GM21367 (cell line): Measurements from ENCODE around the gene ZNF135.

ENCODE experiments used
- ATAC-seq: cut with Tn5 transposase; IDR thresholded peaks from one replicate; pipeline ENCODE4 v1.9.1; 2021; ENCODE audit not compliant: unreplicated experiment

Gene ZNF135

DNA sequence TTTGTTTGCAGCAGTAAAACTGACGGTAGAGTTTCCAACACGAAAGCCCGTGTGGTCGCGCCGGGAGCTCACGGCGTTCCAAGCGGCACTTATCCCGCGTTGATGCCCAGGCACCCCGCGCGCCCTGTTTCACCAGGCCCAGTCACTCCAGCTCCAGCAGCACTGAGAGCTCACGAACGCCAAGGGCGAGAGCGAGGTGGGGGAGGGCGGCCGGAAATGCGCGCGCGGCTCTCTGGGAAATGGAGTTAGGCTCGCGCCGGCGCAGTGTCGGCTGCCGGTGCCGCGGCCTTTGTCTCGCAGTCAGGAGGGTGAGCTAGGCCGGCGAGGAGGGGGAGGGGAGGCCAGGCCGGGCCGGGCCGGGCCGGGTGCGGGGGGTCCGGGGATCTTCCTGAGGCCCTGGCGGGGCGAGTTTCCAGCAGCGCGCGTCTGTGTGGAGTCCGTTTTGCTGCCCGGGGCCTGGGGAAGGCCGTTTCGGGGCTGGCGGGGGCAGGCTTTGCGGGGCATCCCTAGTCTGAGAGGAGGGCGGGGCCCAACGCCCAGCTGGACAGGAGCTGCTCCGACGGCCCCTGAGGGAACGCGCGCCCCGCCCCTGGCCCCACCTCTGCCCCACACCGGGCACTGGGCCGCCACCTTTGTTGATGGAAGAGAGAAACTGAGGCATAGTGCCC, at the start of gene ZNF135:
Gene ZNF135 (plus strand): TSS at position 280 of the 668 bp plus-strand sequence. CDS start 721 bp downstream, outside the sequence.
- no peak for ATAC-seq

DNA sequence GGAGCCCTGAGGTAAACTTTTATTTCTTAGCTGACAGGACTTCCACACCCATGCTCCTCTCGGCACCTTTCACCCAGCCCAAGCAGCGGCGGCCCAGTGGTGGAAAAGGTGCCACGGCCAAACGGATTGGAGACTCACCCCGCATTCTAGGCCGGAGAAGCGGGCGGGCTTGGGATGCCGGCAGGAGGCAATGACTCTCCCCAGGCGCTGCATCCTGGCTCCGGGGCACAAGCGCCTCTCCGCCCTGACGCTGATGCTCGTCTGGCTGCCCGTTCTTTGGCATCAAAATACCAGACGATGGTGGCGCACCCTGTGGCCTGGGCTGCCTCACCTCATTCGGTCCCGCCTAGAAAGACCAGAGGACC, 49.8 kb upstream of the ZNF135 start:
- no peak for ATAC-seq

DNA sequence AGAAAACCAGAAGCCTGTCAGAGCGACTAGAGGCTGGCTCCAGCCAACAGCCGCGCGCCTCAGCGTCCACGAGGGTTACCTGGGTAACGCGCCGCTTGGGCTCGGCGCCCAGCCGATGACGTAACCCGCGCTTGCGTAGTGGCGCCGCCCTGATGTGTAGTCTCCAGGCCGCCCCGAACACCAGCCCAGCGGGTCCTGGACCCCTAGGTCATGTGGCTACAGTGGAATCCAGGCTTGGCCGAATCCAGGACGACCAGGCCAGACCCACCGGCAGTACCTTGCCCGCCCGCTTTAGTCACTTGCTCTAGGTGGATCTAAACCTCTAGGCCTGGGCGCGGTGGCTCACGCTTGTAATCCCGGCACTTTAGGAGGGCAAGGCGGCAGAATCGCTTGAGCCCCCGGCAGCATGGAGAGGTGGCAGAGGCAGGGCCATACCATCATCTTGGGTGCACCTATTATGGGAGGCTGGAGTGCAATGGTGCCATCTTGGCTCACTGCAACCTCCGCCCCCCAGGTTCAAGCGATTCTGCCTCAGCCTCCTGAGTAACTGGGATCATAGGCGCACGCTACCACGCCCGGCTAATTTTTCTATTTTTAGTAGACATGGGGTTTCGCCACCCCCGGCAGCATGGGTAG, 49.3 kb upstream of the ZNF135 start:
- no peak for ATAC-seq

DNA sequence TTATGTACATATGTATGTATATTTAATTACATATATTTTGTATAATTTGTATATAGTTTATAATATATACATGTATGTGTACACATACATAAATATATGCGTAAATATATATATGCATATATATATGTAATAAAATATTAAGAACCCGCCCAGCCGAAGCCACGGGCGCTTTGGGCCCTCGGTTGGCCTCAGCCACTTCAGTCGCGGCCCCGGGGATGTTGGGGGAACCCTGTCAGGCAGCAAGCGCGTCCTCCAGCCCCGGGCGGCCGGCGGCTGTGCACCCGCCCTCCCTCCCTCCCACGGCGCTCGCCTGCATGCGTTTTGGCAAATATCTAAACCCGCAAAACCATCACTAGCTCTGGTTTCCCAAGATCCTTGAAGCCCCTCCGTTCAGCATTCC, 48.6 kb upstream of the ZNF135 start:
- ATAC-seq = no peak

DNA sequence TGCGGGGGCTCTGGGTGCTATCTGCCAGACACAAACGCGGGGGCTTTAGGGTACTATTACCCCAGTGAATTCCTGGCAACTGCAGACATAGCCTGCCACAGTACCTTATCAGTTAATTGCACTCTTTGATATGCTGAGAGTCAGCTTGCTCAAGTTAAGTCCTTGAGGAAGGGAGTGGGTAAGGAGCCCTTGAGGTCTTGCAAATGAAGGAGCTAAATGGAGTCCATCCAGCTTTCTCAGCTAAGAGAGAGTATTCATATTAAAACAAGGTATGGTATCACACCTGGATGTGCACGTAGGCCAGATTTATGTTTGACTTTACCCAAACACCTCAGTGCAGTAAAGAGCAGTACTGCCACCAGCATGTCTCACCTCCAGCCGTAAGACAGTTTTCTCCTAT, 44.9 kb upstream of the ZNF135 start:
- no peak for ATAC-seq

DNA sequence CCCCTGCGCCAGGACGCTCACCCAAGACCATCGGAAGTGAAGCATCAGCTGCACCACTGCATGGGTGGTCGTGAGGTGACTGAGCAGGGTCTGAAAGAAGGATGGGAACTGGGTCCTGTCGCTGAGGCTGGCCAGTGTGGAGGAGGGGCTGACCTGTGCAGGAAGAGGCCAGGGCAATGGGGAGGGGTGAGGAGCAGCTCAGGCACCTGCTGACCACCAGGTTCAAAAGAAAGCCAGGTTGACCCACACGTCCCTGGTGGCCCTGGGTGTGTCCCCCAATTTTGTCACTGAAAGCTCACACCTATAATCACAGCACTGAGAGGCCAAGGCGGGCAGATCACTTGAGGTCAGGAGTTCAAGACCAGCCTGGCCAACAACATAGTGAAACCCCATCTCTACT, 39.0 kb upstream of the ZNF135 start:
- no peak for ATAC-seq

DNA sequence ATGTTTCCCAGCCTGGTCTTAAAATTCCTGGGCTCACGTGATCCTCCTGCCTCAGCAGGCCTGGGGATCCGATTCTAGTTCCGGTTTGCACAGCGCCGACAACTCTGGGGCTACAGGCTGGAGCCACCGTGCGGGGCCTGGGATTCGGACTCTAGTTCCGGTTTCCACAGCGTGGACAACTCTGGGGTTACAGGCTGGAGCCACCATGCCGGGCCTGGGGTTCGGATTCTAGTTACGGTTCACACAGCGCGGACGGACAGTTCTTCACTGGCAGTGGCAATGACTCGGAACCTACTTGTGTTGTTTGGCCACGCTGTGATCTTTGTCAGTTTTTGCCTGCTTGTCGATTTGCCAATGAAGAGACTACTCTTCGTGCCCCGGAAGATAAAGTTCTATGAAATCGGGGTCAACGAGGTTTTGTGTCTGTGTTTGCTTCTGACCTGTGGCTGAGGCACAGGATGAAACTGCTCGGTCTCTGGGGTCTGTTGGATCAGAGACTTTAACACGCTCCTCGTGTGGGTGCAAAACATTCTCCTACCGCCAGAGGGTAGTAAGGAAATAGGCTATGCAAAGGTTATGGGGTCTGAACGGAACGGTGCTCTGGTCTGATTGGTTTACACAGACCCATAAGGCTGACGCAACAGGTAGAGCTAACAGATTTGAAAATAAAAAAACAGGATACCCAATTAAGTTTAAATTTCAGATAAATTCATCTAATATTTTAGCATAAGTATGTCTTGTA, 37.4 kb upstream of the ZNF135 start:
- ATAC-seq = no peak

DNA sequence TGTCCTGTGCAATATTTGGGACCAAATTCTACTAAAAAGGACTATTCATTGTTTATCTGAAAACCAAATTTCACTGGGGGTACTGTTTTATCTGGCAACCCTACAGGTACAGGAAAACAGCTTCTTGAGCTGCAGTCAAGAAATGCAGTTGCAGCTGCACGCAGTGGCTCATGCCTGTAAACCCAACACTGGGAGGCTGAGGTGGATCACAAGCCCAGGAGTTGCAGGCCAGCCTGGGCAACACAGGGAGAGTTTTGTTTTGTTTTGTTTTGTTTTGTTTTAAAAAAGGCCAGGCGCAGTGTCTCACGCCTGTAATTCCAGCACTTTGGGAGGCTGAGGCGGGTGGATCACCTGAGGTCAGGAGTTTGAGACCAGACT, 36.8 kb upstream of the ZNF135 start:
- no peak for ATAC-seq

DNA sequence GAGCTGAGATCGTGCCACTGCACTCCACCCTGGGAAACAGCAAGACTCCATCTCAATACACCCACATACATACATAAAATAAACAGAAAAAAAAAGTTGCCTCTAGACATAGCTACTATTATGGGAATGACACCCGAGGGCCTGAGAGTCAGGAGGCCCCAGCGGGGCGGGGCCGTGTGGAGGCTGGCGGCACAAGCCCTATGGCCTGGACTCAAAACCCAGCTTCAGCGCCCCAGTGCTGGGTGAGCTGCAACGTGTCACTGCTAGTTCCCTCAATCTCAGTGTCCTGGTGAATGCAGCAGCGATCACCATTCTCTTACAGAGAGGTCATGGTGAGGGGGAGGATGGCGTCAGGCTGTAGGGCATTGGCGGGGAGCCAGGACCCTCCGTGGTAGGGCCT, 34.4 kb upstream of the ZNF135 start:
- no peak for ATAC-seq

DNA sequence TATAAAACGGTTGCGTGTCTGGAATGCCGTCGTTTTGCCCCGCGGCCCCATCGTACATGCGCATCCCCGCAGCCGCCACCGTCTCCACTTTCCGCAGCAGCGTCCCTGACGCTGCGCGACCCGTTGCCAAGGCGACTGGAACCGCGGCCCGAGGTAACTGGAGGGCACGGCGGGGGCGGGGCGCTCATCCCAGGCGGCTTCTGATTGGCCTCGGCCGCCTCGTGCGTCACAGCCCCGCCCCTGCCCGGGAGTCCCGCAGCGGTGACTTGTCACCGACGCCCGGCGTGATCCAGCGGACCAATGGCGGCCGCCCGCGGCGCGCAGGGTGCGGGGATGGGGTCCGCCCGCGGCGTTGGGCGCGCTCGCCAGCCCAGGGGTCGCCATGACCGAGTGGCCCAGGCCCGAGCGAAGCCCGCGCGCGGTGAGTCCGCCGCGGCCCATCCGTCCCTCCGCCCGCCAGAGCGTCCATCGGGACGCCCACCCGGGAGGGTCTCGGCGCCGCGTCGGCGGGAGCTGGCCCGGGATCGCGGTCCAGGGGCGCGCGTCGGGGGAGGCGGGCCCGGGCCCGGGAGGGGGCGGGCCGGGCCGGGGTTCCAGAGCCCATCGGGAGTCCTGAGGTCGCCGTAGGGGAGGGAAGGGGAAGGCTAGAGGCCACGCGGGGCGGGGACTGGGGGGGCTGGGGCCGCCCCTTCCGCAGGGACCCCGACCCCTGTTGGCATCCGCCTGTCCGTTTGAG, 25.2 kb upstream of the ZNF135 start, which contains the start of gene ZSCAN1:
Gene ZSCAN1 (plus strand): TSS at position 285 of the 736 bp plus-strand sequence. CDS start 3,812 bp downstream, outside the sequence.
- no peak for ATAC-seq

DNA sequence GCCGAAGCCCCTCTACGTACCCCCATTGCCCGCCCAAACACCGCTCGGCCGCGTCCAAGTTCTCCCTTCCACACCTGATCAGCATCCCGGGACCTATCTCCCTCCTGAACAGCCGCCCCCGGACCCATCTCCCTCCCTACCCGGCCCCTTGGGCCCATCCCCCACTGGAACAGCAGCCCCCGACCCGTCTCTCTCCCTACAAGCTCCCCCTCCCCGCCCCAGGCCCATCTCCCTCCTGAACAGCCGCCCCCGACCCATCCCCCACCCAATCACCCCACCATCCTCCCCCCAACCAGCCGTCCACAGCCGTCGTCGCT, 24.6 kb upstream of the ZNF135 start:
- ATAC-seq = no peak

DNA sequence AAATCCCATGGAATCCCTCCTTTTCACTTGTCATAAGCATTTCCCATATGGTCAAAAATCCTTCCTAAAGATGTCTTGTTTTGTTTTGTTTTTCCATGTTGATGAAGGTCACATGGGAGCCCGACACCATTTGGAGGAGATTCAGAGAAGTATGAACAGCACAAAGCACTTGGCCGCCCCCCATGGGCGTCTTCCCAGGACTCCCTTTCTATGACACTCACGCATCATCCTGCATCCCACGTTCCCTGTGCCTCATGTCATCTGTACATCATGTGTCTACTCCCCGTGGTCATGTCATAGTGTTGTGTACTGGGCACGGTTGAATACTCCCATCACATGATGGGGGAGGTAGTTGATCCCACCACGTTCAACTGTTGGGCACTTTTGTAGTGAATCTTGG, 23.2 kb upstream of the ZNF135 start:
- no peak for ATAC-seq

DNA sequence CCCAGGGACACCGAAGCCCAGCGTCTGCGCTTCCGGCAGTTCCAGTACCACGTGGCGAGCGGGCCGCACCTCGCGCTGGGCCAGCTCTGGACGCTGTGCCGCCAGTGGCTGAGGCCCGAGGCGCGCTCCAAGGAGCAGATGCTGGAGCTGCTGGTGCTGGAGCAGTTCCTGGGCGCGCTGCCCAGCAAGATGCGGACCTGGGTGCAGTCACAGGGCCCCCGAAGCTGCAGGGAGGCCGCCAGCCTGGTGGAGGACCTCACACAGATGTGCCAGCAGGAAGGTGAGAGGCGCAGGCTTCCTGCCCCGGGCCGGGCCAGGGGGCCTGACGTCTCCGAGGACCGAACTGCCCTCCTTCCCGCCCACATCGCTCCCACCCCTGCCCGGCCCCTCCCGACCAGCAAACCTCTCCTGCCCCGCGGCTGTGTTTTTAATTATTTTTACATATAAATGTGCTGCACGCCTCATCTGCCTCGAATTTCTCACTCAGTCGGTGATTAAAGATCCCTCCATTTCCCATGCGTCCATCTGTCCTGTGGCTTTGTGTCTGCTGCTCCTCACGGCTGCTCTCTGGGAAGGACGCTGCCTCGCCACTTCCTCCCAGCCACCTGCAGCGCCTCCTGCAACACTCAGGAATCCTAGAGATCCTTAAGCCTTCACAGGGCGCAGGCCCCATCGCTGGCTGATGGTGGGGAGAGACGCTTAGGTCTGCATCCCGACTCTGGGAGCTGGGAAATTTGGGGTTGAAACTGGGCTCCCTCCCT, 21.0 kb upstream of the ZNF135 start:
- ATAC-seq = no peak

DNA sequence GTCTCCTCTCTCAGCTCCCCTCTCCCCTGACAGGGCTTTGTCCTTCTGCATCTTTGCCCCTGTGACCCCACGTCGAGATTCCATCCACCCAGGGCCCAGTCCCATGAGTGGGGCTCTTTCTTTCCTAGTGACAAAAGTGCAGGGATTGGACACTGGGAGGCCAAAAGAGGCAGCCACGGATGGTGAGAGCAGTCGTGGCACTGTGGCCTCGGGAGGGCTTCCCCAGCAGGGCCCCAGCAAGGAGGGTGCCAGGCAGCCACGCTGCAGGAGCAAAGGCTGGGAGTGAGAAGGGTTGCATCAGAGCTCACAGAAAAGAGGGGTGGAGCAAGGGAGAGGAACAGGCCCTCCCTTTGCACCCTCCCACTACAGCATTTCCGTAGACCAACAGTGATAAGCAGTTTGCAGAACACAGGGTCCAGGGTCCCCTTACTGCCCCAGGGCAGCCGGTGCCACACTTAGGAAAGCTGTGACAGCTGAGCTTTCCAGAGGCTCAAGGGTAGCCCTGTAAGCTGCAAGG, 20.3 kb upstream of the ZNF135 start:
- no peak for ATAC-seq

DNA sequence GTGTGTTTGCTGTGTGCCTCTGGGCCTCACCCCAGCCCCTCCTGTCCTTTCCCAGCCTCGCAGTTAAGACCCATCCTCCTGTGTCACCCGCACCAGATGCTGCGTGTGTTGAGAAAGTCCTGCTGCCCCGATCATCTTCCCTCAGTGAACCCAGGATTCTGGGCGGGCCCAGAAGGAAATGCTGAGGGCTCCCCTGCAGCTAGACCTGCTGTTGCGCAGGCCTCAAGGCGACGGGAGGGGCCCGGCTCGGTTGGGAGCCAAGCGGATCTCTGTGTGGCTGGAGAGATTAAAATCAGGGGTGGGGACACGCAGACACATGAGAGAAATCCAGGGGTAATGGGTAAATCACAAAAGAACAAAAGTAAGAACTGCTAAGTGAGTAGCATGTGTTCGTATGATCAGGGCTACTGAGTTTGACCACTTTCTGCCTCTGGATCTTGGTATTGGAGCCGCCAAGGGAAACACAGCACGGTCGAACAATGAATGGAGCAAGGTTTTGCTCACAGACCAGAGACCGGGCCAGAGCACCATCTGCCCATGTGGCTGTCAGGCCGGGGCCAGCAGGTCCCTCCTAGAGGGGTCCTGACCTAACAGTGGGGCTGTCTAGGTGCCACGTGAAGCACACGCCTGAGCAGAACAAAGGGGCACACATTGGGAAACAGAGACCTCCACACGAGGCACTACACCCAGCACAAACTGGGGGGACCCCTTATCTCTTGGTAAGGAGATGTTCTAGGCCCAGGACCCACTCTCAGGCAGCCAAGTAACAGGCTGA, 18.1 kb upstream of the ZNF135 start:
- ATAC-seq = no peak

DNA sequence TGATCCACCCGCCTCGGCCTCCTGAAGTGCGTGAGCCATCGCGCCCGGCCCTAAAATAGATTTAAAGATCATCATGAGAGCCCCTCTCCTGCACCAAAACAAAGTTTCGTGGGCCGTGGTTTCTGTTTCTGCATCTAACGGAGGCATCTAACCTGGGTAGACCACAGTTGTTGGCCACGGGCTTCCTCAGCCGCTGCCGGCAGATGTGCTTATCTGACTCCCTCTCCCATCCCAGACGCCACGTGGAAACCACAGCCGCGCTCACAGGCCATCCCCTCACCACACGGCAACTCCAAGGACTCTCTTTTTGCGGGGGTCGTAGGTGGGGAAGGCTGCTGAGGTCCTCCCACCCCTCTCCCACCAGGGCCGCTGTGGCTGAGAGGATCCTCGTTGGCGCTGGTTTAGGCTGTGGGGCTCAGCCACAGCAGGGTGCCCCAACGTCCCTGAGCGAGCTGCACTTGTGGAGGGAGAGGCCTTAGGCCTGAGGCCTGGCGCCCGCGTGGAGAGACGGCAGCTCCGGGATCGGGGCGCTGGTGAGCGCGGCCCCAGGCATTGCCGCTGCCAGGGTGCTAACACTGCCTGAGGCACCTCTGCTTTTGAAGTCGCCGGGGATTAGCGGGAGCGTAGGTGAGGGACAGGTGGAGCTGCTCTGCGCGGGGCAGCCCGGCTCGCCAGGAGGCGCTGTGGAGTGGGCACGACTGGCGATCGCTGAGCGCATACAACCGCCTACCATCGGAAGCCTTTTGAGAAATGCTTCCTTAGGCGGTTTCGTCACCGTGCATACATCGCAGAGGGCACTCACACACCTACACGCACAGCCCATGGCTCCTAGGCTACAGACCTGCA, 16.4 kb upstream of the ZNF135 start:
- ATAC-seq = no peak

DNA sequence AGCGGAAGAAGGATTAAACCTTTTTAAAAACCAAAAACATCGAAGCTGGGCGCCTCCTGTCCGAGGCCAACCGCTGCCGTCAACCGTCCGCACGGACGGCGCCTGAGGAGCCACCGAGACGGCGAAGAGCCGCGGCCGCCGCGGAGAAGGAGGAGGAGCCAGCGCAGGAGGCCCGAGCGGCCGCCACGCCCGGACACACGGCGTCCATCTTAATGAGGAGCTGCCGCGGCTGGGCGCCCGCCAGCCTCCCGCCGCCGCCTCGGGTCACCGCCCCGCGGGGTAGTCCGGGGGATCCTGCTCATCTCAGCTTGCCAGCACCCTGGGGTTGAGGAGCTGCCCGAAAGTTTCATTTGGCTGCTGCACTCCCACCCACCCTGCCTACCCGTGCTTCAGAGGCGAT, 14.7 kb upstream of the ZNF135 start:
- no peak for ATAC-seq

DNA sequence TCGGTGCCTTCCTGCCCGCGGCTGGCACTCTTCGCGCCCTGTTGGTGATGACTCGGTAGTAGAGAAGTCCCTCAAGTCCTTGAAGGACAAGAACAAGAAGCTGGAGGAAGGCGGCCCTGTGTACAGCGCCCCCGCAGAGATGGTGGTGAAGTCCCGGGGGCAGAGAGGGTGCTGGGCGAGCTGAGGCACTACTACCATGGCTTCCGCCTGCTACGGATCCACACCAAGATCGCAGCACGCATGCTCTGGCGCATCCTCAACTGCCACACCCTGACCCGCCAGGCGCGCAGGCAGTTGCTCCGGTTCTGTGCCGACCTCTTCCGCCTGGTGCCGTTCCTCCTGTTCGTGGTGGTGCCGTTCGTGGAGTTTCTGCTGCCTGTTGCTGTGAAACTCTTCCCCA, 14.2 kb upstream of the ZNF135 start:
- ATAC-seq = no peak

DNA sequence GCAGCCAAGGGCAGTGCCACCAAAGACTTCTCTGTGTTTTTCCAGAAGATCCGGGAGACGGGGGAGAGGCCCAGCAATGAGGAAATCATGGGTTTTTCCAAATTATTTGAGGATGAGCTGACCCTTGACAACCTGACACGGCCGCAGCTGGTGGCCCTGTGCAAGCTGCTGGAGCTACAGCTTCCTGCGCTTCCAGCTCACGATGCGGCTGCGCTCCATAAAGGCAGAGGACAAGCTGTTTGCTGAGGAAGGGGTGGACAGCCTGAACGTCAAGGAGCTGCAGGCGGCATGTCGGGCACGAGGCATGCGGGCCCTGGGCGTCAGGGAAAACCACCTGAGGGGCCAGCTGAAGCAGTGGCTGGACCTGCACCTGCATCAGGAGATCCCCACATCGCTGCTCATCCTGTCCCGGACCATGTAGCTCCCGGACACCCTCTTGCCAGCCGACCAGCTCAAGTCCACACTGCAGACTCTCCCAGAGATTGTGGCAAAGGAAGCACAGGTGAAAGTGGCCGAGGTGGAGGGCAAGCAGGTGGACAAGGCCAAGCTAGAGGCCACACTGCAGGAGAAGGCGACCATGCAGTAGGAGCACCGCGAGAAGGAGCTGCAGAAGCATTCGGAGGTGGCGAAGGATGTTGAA, 13.6 kb upstream of the ZNF135 start:
- ATAC-seq = no peak
